ENCODE results near the gene RAI14.

GRCh38 chr5:34728236-34728635, 72.1 kb downstream of the RAI14 start:
- TF ChIP-seq, protein P1, sequence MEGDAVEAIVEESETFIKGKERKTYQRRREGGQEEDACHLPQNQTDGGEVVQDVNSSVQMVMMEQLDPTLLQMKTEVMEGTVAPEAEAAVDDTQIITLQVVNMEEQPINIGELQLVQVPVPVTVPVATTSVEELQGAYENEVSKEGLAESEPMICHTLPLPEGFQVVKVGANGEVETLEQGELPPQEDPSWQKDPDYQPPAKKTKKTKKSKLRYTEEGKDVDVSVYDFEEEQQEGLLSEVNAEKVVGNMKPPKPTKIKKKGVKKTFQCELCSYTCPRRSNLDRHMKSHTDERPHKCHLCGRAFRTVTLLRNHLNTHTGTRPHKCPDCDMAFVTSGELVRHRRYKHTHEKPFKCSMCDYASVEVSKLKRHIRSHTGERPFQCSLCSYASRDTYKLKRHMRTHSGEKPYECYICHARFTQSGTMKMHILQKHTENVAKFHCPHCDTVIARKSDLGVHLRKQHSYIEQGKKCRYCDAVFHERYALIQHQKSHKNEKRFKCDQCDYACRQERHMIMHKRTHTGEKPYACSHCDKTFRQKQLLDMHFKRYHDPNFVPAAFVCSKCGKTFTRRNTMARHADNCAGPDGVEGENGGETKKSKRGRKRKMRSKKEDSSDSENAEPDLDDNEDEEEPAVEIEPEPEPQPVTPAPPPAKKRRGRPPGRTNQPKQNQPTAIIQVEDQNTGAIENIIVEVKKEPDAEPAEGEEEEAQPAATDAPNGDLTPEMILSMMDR (IDR thresholded peaks at IDR 0.05), result no peak
- TF ChIP-seq POLR2A (IDR thresholded peaks at IDR 0.05), result no peak

Data from testis (tissue), 2 donors.